Left hindlimb (tissue), 1 donor: ENCODE measurements around the gene SLK.

ENCODE experiments used
- DNase-seq: peaks from one replicate; pipeline ENCODE4 v3.0.0-alpha.2; 2018

SLK gene

DNA sequence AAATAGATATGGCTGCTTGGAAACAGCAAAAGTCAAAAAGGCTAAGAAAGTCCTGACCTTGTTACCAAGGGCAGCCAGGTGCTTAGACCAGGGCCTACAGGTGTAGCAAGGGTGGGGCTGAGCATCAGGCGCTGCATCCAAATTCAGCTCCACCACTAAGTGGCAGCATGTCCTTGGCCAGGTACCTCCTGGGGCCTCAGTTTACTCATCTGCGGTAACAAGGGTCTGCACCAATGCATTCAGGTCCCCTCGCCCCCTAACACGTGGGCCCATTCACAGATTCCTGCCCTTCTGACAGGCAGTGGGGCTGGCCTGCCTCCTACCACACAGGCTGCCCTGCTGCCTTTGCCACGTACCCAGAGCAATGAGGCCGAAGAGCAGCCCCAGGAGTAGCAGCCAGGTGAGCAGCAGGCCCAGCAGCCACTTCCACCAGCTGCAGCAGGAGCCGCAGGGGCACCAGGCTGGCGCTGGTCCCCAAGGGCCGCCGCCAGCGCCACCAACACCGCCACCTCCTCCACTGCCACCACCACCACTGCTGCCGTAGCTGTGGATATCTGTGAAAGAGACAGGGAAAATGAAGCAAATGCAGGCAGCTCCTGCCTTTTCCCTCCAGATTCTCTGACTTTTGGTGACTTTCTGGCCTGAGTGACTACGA is 89.8 kb downstream of the SLK start:
- no peak for DNase-seq

DNA sequence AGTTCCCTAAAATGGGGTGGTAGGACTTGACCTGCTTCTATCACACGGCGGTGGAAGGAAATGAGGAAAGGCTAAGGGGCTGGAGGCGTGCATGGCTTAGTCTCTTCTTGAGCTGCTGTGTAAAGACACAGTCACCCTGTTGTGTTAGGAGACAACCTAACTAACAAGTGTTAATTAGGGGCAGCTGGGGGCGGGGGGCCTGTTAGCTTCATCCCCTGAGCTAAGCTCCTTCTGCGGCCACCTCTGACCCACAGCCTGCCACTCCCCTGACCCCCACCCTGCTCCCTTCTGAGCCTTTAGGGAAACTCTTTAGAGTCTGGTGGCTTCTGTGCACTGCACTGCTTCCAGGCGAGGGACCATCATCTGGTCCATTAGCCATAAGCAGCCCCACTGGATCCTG is 90.8 kb downstream of the SLK start:
- DNase-seq, result no peak

DNA sequence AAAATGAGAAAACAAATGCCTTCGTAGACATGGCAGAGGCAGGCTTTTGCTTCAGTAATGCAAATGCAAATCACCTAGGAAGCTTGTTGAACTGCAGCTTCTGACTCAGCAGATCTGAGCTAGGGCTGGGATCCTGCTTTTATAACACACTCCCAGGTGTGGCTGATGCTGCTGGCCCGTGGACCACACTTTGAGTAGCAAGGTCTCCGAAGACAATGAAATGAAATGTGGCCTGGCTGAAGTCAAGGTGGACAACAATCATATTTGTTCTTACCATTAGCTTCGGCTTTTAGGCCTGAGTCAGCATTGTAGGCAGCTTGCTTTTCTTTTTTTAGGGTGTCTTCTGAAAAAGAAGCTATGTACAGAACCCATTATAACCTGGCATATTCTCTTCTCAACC is 92.4 kb downstream of the SLK start:
- DNase-seq, result no peak

DNA sequence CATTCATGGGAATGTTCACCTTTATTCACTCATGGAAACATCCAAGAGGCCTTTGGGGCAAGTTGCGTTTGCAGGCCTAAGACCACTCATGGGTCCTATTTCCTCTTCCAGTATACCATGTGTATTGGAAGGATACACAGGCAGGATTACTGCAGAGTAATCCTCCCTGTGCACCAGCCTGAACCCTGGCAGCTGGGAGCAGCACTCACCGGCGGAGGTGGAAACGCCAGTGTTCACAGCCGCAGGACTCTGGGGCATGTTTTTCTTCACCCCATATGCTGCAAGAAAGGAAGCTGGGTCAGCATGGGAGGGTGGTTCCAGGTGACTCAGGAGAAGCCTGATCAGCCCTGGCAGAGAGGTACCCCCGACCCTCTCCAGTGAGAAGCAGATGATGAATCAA is 94.3 kb downstream of the SLK start:
- no peak for DNase-seq

- DNase-seq, result no peak
Measured at GRCh38 chr10:104065748-104066147, 98.8 kb downstream of the SLK start.

- no peak for DNase-seq
Measured at GRCh38 chr10:104066945-104067344, 100.0 kb downstream of the SLK start.

- no peak for DNase-seq
Measured at GRCh38 chr10:104067525-104067924, 100.6 kb downstream of the SLK start.

DNA sequence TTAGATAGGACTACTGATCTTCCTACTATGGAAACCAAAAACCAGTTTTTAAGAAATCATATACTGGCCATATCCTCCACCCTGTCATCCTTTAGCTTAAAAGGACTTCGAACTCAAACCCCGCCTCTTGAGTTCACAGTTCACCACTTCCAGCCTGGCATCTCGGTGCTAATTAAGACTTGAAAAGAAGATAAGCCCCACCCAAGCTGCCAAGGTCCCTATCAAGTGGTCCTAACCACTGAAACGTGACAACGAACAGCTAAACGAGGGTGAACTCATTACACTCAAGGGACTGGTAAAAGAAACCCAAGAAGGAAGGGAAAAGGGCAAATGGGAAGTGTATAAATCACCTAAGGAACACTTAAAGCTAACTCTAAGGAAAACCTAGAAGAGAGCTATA is 102.7 kb downstream of the SLK start:
- DNase-seq, result no peak

GRCh38 chr10:104072786-104073185 is 105.8 kb downstream of the SLK start:
- DNase-seq, result no peak

DNA sequence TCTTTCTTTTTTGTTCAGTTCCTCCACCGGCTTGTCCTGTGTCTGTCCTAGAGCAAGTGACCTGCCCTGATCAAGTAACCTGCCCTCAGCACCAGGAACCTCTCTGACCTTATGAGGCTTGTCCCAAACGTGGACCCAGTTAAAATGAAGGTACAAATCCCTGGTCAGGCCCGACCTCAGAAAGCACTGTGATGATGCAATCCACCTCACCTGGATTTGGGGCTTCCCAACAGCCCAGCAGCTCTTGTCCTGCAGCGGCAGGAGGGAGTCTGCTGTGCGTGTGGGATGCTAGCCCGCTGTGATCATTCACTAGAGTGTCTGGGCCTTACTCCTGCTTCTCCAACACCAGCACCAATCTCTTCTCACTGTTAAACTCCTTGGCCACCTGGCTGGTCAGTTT is 107.6 kb downstream of the SLK start:
- no peak for DNase-seq

GRCh38 chr10:104076743-104077160 is 109.8 kb downstream of the SLK start:
- DNase-seq, result no peak

- no peak for DNase-seq
Measured at GRCh38 chr10:104077247-104077646, 110.3 kb downstream of the SLK start.

GRCh38 chr10:104077663-104078151 is 110.8 kb downstream of the SLK start:
- no peak for DNase-seq
